AG04450 (cell line): ENCODE measurements around the gene AJM1. TPM values are rescaled to one million over a fixed set of nuclear protein-coding genes. Genes with fewer than 3 reads are reported as not detected.

Experiments used
- CTCF ChIA-PET: fragments of 300-600, 350-600 bp; formaldehyde crosslinking; extraction: SDS; loops from one replicate; lab custom pipeline; 2022; ENCODE audit warnings: antibody characterized with exemption, inconsistent platforms; lab: Charles Lee
- POLR2A ChIA-PET: fragments of 350-600 bp; formaldehyde crosslinking; extraction: SDS; loops from one replicate; lab custom pipeline; 2021; ENCODE audit warnings: antibody characterized with exemption, inconsistent platforms; lab: Yijun Ruan, JAX
- DNase-seq: peaks from one replicate; pipeline ENCODE4 v3.0.0-alpha.2; 2011; ENCODE audit warnings: low read depth, low spot score
- H3K27ac ChIP-seq: one replicate; pipeline ENCODE4 v1.5.1; 2012; ENCODE audit warnings: low read depth, low read length, control low read depth
- H3K27me3 ChIP-seq: one replicate; pipeline ENCODE4 v1.6.0; 2012; ENCODE audit warnings: low read length; ENCODE audit not compliant: control insufficient read depth, insufficient read depth
- H3K4me3 ChIP-seq: 2 replicates; pipeline ENCODE4 v1.5.1; 2011; ENCODE audit warnings: mild to moderate bottlenecking, low read depth, low read length, control low read depth
- H3K9me3 ChIP-seq: 2 replicates; pipeline ENCODE4 v1.5.1; 2012; ENCODE audit warnings: low read length; ENCODE audit not compliant: control insufficient read depth, insufficient read depth
- CTCF ChIP-seq: IDR thresholded peaks from 2 replicates; pipeline ENCODE4 v1.5.1; 2011; ENCODE audit warnings: low read depth, low read length, control low read depth, inconsistent platforms
- polyA plus RNA-seq: library from polyadenylated mRNA; depleted of rRNA; stranded (reverse); fragments of >200 nt; gene quantifications from 2 replicates; pipeline ENCODE4 v1.2.3, GENCODE V29; 2011

AJM1 gene
- polyA plus RNA-seq, 1 experiment = 0.26 TPM

- Histone ChIP-seq H3K27me3 (peaks cover under 1% of the 10 kb centered on the region), H3K27ac (no peak within 1 kb of the TSS), H3K4me3 (no peak within 1 kb of the TSS), H3K9me3 (peaks cover 3% of the 10 kb centered on the region; the same call in 1 of the 2 replicates)
- no peak for DNase-seq
- ChIA-PET CTCF (no interaction called here), POLR2A (interaction anchor here (1.2 kb wide), 1 partner anchor 10 kb away, joined by 4 read pairs; the partner anchor contains the start of gene AJM1)
- no peak for TF ChIP-seq CTCF
Observed at GRCh38 chr9:136851941-136852663, 9.8 kb downstream of the AJM1 start, which contains the start of gene MAMDC4. Gene MAMDC4, plus strand, starts transcription at chr9:136852346. Its CDS starts 71 bp downstream, at chr9:136852417.

- ChIA-PET POLR2A (no interaction called here), CTCF (no interaction called here)
- DNase-seq = no peak
- H3K27me3 ChIP-seq = no peaks in the 10 kb centered on the region
- no peak overlapping the region for H3K4me3 ChIP-seq
- no peak for TF ChIP-seq CTCF
- H3K9me3 ChIP-seq = no peaks in the 10 kb centered on the region; the same call in 1 of the 2 replicates
- H3K27ac ChIP-seq = no peak overlapping the region
Observed at GRCh38 chr9:136852664-136853595, 10.7 kb downstream of the AJM1 start.

- CTCF ChIA-PET = no interaction called here
- Histone ChIP-seq H3K27me3 (no peaks in the 10 kb centered on the region), H3K4me3 (no peak overlapping the region), H3K9me3 (no peaks in the 10 kb centered on the region; the same call in 1 of the 2 replicates), H3K27ac (no peak overlapping the region)
- no peak for DNase-seq
- TF ChIP-seq CTCF = no peak
- POLR2A ChIA-PET = no interaction called here
Observed at GRCh38 chr9:136853596-136854112, 11.4 kb downstream of the AJM1 start.

GRCh38 chr9:136854113-136854841 lies 12.0 kb downstream of the AJM1 start:
- CTCF ChIA-PET = no interaction called here
- no peak overlapping the region for H3K4me3 ChIP-seq
- POLR2A ChIA-PET = no interaction called here
- no peak for DNase-seq
- H3K27ac ChIP-seq = no peak overlapping the region
- TF ChIP-seq CTCF = no peak
- H3K27me3 ChIP-seq = no peaks in the 10 kb centered on the region
- H3K9me3 ChIP-seq = no peaks in the 10 kb centered on the region; the same call in 1 of the 2 replicates
